ENCODE results near the gene ROGDI.

ROGDI gene

GRCh38 chr16:4830408-4830807 lies 28.0 kb upstream of the ROGDI start:
- DNase-seq (ENCODE audit: low read depth): no peak
- TF ChIP-seq CTCF (IDR thresholded peaks at IDR 0.05; ENCODE audit: insufficient read depth, low read depth, low read length, missing control alignments): no peak
- H3K4me3 ChIP-seq (ENCODE audit: low read length): no peak overlapping the region

GRCh38 chr16:4828567-4829321 lies 26.3 kb upstream of the ROGDI start:
- no peak for TF ChIP-seq CTCF (IDR thresholded peaks at IDR 0.05; ENCODE audit: insufficient read depth, low read depth, low read length, missing control alignments)
- no peak for DNase-seq (ENCODE audit: low read depth)
- no peak overlapping the region for H3K4me3 ChIP-seq (ENCODE audit: low read length)

- DNase-seq (ENCODE audit: low read depth): no peak
- no peak overlapping the region for H3K4me3 ChIP-seq (ENCODE audit: low read length)
- no peak for TF ChIP-seq CTCF (IDR thresholded peaks at IDR 0.05; ENCODE audit: insufficient read depth, low read depth, low read length, missing control alignments)
Measured at GRCh38 chr16:4826980-4827379, 24.5 kb upstream of the ROGDI start.

GRCh38 chr16:4826526-4826925 lies 24.1 kb upstream of the ROGDI start:
- no peak for DNase-seq (ENCODE audit: low read depth)
- no peak overlapping the region for H3K4me3 ChIP-seq (ENCODE audit: low read length)
- TF ChIP-seq CTCF (IDR thresholded peaks at IDR 0.05; ENCODE audit: insufficient read depth, low read depth, low read length, missing control alignments): no peak

GRCh38 chr16:4825196-4825595 lies 22.8 kb upstream of the ROGDI start:
- no peak overlapping the region for H3K4me3 ChIP-seq (ENCODE audit: low read length)
- no peak for DNase-seq (ENCODE audit: low read depth)
- TF ChIP-seq CTCF (IDR thresholded peaks at IDR 0.05; ENCODE audit: insufficient read depth, low read depth, low read length, missing control alignments): no peak

GRCh38 chr16:4820652-4821051 lies 18.2 kb upstream of the ROGDI start:
- H3K4me3 ChIP-seq (ENCODE audit: low read length): no peak overlapping the region
- DNase-seq (ENCODE audit: low read depth): no peak
- no peak for TF ChIP-seq CTCF (IDR thresholded peaks at IDR 0.05; ENCODE audit: insufficient read depth, low read depth, low read length, missing control alignments)
